Iris pigment epithelial cell (primary cell): ENCODE measurements around the gene TBX21.
A peak's percentile ranks its signal among the peaks of the same experiment; 100 is the strongest.

Experiments used
- DNase-seq: peaks from one replicate; pipeline ENCODE4 v3.0.0-alpha.2; 2011; ENCODE audit warnings: low read depth

TBX21 gene

GRCh38 chr17:47774331-47774730, 41.3 kb downstream of the TBX21 start:
- no peak for DNase-seq

GRCh38 chr17:47774987-47775580, 42.0 kb downstream of the TBX21 start:
- DNase-seq, result no peak

- DNase-seq, result peak; percentile 47
Observed at GRCh38 chr17:47776330-47777197, 43.5 kb downstream of the TBX21 start.

- DNase-seq, result no peak
Observed at GRCh38 chr17:47778184-47778635, 45.2 kb downstream of the TBX21 start.

- no peak for DNase-seq
Observed at GRCh38 chr17:47781397-47781796, 48.4 kb downstream of the TBX21 start.

GRCh38 chr17:47785538-47786123, 52.6 kb downstream of the TBX21 start:
- no peak for DNase-seq

- peak; percentile 60 for DNase-seq
Observed at GRCh38 chr17:47789611-47790561, 56.9 kb downstream of the TBX21 start.

- DNase-seq, result no peak
Observed at GRCh38 chr17:47791025-47791424, 58.0 kb downstream of the TBX21 start.

GRCh38 chr17:47792457-47792856, 59.4 kb downstream of the TBX21 start:
- no peak for DNase-seq

- DNase-seq, result no peak
Observed at GRCh38 chr17:47792979-47793378, 59.9 kb downstream of the TBX21 start.
